H1 (cell line): ENCODE results near the gene FAM83B. TPM values are rescaled to one million over a fixed set of nuclear protein-coding genes. Genes with fewer than 3 reads are reported as not detected.

Experiments used
- polyA plus RNA-seq, 7 experiments: library from polyadenylated mRNA; depleted of rRNA in 3 of 7; stranded (reverse) in 5 of 7; unstranded in 2 of 7; fragments of >200 nt in 5 of 7; fragments of 200-250 nt in 2 of 7; gene quantifications; 1 replicate in 5 of 7; 2 replicates in 1 of 7; 4 replicates in 1 of 7; pipeline versions ENCODE4 v1.2.1 to v1.2.3, GENCODE V29; 2011 to 2013; ENCODE audit warnings: missing spikeins in 2 of 7, mixed read lengths in 2 of 7
- total RNA-seq: library from RNA; stranded (reverse); fragmentation: NEBNext Ultra II Directional; extraction: Animal tissue kit (Norgen Biotek cat#: 25700); gene quantifications from 2 replicates; pipeline ENCODE4 v1.2.1, GENCODE V29; 2021
- TF ChIP-seq, protein P1 (sequence below): fragments of 300-600 bp; sonication (generic); IDR thresholded peaks from 2 replicates; pipeline ENCODE4 v1.7.1; 2012; ENCODE audit warnings: low read length, moderate library complexity, mild to moderate bottlenecking, inconsistent platforms; ENCODE audit not compliant: insufficient replicate concordance

Gene FAM83B
- total and polyA plus RNA-seq, 2 of the 8 experiments (the other 6 are each of a cell fraction or from before 2014, with no cell fraction given), result 0.71 to 5.7 TPM

DNA sequence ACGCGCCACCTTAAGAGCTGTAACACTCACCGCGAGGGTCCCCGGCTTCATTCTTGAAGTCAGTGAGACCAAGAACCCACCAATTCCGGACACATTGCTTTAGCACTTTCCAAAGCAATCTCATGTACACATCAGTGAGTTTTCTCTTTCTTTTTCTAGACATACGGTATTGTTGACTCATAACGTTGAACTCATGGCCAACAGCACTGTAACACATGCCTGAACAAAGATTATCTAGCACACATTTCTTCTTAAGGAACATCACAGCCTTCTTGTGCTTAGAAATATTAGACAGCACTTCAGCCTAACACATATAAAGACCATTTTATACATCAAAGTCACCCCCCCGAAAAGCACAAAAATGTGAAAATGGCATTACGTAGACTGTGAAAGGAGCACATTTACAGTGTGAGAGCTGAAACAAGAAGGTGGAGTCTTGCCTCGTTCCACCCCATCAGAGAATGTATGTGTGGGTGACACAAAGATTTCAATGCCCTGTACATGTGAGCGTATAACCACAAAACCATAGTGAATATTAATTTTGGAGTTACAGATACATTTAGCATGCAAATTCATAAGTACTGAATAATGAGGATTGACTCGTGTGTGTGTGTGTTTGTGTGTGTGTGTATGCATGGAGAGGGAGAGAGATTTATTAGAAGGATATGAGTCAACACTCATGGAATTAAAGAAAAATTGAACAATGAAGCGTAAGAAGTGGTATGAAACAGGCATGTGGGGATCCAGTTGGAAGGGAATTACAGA, 134.1 kb downstream of the FAM83B start (continued):
- TF ChIP-seq, protein P1, sequence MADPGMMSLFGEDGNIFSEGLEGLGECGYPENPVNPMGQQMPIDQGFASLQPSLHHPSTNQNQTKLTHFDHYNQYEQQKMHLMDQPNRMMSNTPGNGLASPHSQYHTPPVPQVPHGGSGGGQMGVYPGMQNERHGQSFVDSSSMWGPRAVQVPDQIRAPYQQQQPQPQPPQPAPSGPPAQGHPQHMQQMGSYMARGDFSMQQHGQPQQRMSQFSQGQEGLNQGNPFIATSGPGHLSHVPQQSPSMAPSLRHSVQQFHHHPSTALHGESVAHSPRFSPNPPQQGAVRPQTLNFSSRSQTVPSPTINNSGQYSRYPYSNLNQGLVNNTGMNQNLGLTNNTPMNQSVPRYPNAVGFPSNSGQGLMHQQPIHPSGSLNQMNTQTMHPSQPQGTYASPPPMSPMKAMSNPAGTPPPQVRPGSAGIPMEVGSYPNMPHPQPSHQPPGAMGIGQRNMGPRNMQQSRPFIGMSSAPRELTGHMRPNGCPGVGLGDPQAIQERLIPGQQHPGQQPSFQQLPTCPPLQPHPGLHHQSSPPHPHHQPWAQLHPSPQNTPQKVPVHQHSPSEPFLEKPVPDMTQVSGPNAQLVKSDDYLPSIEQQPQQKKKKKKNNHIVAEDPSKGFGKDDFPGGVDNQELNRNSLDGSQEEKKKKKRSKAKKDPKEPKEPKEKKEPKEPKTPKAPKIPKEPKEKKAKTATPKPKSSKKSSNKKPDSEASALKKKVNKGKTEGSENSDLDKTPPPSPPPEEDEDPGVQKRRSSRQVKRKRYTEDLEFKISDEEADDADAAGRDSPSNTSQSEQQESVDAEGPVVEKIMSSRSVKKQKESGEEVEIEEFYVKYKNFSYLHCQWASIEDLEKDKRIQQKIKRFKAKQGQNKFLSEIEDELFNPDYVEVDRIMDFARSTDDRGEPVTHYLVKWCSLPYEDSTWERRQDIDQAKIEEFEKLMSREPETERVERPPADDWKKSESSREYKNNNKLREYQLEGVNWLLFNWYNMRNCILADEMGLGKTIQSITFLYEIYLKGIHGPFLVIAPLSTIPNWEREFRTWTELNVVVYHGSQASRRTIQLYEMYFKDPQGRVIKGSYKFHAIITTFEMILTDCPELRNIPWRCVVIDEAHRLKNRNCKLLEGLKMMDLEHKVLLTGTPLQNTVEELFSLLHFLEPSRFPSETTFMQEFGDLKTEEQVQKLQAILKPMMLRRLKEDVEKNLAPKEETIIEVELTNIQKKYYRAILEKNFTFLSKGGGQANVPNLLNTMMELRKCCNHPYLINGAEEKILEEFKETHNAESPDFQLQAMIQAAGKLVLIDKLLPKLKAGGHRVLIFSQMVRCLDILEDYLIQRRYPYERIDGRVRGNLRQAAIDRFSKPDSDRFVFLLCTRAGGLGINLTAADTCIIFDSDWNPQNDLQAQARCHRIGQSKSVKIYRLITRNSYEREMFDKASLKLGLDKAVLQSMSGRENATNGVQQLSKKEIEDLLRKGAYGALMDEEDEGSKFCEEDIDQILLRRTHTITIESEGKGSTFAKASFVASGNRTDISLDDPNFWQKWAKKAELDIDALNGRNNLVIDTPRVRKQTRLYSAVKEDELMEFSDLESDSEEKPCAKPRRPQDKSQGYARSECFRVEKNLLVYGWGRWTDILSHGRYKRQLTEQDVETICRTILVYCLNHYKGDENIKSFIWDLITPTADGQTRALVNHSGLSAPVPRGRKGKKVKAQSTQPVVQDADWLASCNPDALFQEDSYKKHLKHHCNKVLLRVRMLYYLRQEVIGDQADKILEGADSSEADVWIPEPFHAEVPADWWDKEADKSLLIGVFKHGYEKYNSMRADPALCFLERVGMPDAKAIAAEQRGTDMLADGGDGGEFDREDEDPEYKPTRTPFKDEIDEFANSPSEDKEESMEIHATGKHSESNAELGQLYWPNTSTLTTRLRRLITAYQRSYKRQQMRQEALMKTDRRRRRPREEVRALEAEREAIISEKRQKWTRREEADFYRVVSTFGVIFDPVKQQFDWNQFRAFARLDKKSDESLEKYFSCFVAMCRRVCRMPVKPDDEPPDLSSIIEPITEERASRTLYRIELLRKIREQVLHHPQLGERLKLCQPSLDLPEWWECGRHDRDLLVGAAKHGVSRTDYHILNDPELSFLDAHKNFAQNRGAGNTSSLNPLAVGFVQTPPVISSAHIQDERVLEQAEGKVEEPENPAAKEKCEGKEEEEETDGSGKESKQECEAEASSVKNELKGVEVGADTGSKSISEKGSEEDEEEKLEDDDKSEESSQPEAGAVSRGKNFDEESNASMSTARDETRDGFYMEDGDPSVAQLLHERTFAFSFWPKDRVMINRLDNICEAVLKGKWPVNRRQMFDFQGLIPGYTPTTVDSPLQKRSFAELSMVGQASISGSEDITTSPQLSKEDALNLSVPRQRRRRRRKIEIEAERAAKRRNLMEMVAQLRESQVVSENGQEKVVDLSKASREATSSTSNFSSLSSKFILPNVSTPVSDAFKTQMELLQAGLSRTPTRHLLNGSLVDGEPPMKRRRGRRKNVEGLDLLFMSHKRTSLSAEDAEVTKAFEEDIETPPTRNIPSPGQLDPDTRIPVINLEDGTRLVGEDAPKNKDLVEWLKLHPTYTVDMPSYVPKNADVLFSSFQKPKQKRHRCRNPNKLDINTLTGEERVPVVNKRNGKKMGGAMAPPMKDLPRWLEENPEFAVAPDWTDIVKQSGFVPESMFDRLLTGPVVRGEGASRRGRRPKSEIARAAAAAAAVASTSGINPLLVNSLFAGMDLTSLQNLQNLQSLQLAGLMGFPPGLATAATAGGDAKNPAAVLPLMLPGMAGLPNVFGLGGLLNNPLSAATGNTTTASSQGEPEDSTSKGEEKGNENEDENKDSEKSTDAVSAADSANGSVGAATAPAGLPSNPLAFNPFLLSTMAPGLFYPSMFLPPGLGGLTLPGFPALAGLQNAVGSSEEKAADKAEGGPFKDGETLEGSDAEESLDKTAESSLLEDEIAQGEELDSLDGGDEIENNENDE, result no peak
